ENCODE results near the gene HERC3.

The HERC3 gene

GRCh38 chr4:88591787-88592599, at the start of gene HERC3:
Gene HERC3, plus strand, starts transcription at chr4:88592480. Its CDS starts 13,344 bp downstream, at chr4:88605824.
- peak; percentile 77 to 78 for DNase-seq (ENCODE audit: low read depth in 2 of 2)

DNA sequence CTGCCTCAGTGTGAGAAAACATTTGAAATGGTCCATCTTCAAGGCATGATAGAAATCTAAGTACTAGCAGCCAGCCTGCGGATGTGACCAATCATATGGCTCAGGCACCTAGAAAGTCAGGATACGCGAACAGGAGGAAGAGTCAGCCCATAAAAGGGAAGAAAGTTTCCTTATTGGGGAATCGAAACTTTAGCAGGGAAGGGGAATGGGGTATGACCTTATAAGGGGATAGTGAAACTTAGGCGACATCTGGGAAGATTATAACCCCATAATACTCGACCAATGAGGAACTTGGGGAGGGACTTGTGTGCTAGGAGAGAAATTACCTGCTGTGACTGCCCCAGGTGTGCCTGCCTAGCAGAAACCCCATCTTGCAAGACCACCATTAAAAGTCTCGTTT, 42.5 kb upstream of the HERC3 start:
- DNase-seq (ENCODE audit: low read depth in 2 of 2): no peak

GRCh38 chr4:88567591-88567990, 24.7 kb upstream of the HERC3 start:
- no peak for DNase-seq (ENCODE audit: low read depth in 2 of 2)

DNA sequence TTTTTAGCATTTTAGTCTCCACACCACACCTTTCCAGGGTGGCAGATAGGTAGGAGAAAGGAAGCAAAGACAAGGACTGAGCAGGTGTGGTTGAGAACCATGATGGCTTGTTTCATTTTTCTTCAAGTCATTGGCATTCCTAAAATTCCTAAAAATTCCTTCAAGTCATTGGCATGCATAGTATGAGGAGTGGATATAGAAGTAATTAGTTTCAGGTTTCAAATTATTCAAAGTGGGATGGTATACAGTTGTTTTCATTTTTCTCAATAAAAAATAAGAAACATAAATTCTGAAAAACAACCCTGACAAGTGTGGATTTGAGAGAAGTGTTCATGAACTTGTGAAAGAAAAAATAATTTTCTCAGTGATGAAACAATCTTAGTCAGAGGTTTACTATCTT, 22.3 kb upstream of the HERC3 start:
- DNase-seq (ENCODE audit: low read depth in 2 of 2): no peak

GRCh38 chr4:88573276-88573980, 18.9 kb upstream of the HERC3 start:
- no peak for DNase-seq (ENCODE audit: low read depth in 2 of 2)

GRCh38 chr4:88573995-88574394, 18.3 kb upstream of the HERC3 start:
- DNase-seq (ENCODE audit: low read depth in 2 of 2): no peak

GRCh38 chr4:88575186-88575585, 17.1 kb upstream of the HERC3 start:
- no peak for DNase-seq (ENCODE audit: low read depth in 2 of 2)

DNA sequence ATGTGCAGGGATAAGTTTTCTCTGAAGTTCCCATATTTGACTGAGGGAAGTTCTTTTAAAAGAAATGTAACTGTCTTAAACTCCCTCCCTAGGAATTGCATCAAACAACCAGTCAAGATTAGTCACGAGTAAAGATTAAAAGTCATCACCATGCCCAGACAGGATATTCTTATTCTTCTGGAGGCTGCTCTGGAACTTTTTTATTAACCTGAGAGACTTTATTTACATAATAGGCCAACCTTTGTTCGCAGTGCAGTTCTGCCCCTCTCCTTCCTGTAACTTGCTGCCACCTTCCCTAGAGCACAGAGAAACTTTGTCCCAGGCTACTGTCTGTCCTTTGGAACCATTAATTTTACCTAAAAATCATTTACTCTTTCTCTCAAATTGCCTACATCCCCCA, 9.8 kb upstream of the HERC3 start:
- no peak for DNase-seq (ENCODE audit: low read depth in 2 of 2)

- no peak for DNase-seq (ENCODE audit: low read depth in 2 of 2)
Measured at GRCh38 chr4:88583631-88584470, 8.4 kb upstream of the HERC3 start.

- DNase-seq (ENCODE audit: low read depth in 2 of 2): no peak
Measured at GRCh38 chr4:88584471-88584900, 7.8 kb upstream of the HERC3 start.

DNA sequence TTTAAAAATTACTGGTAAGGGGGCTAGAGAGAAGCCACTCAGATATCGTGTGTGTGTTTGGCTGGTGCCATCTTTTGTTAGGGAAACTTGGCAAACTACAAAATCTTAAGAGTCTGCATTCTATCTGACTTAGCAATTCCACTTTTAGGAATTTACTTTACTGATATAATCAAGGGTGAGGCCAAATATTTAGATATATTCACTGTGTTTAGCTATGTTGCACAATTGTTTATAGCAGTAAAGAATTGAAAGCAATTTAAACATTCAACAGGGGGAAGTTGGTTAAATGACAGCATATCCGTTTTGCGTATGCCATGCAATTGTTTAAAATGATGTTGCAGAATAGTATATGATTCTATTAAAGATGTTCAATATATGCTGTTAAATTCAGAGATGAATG, 6.4 kb upstream of the HERC3 start:
- no peak for DNase-seq (ENCODE audit: low read depth in 2 of 2)

DNA sequence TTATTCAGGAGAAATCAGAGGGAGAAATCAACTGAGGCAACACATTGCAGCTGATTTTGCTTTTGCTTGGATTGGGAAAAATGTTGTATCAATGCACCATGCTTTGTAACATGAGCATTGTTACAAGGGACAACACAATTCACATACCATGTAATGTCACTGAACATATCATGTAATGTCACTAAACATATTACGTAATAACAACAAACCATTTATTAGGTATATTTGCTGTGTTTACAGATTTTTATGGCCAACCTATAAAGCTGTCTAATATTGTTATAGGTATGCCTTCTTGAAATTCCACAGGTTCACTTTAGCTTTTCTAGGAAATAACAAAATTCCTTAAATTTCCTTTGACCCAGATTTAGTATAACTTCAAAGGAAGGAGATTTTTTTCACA, 5.0 kb upstream of the HERC3 start:
- no peak for DNase-seq (ENCODE audit: low read depth in 2 of 2)

DNA sequence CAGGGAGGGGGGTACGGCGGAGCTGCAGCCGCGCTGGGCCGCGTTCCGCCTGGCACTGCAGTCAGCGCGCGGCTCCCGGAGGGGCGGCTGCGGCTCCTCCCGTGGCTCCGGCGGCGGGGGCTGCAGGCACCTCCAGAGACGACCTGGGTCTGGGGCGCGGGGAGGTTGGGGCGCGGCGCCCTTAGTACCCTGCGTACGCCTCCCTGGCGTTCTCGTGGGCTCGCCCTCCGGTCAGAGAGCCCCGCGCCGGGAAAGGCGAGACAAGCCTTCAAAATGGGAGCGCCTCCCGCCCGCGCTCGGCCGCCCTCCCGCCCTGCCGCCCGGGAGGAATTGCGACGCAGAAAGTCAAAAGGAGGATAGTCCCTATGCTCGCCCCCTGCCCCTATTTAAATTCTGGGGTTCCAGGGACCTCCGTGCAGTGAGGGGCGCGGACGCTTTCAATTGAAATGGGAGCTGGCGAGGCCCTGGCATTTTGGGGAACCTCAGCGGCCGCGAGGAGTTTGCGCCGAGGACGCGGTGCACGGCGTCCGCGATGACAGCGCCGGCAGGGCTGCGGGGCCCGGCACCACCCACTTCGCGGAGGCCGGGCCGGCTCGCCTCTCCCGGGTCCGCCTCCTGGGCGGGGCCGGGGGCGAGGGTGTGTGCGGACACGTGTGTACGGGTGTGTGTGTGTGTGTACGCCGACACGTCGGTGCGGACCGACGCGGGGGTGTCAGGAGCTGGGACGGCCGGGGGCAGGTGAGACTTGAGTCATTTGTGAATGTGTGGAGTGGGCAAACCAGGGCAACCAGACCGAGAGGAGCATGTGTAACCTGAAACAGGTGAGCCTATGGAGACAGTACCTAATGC, 544 bp downstream of the HERC3 start:
- DNase-seq (ENCODE audit: low read depth in 2 of 2): peak; percentile 50 to 60

GRCh38 chr4:88597970-88598660, 5.8 kb downstream of the HERC3 start:
- no peak for DNase-seq (ENCODE audit: low read depth in 2 of 2)

DNA sequence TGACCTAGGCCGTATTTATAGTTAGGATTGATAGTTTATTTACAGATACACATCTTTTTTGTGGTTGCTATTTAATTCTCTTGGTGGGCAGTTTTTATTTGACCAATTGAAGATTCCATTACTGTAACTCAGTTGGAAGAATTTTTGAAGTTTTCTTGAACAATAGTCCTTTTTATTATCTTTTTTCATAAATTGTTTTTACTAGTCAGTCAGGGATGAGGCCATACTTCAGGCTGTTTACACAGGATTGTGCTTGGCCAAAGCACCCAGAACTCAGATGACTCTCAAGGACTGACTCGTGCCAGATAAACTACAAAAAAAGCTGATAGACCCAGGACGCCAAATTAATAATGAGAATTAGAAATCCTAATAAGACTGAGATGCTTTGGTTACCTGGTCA, 7.0 kb downstream of the HERC3 start:
- no peak for DNase-seq (ENCODE audit: low read depth in 2 of 2)

GRCh38 chr4:88599714-88600113, 7.4 kb downstream of the HERC3 start:
- no peak for DNase-seq (ENCODE audit: low read depth in 2 of 2)

DNA sequence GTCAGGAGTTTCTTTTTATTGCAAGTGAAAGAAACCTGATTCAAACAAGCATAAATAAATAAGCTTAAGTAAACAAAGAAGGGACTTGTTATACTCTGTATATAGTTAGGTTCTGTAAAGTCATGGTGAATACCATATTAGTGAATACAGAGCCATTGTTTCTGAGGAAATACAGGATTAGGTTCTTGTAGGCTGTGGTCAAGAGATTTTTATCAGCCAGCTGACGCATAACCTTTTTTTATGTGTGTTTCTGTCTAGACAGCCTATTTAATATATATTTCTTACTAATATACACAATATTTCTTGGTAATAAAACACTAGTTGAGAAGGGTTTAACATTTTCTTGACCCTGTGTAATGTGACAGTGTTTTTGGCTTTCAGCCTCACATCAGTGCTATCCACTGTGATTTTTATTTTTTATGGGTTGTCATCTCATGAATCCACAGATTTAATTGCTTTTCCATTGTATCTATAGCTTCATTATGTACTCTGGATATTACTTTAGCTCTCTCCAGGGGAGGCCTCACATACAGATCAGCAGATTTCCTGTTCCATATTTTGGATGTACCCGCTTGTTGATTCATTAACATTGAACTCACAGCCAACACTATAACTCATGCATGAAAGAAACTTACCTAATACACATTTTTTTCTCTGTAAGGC, 8.0 kb downstream of the HERC3 start:
- DNase-seq (ENCODE audit: low read depth in 2 of 2): no peak

GRCh38 chr4:88604978-88605678, 12.8 kb downstream of the HERC3 start:
- DNase-seq (ENCODE audit: low read depth in 2 of 2): no peak

- no peak for DNase-seq (ENCODE audit: low read depth in 2 of 2)
Measured at GRCh38 chr4:88605736-88606135, 13.5 kb downstream of the HERC3 start.

GRCh38 chr4:88606832-88607231, 14.6 kb downstream of the HERC3 start:
- no peak for DNase-seq (ENCODE audit: low read depth in 2 of 2)
